HG02571 (cell line): ENCODE data around the gene ASIC2.

Source experiments
- ATAC-seq: cut with Tn5 transposase; IDR thresholded peaks from one replicate; pipeline ENCODE4 v1.9.1; 2021; ENCODE audit warnings: mild to moderate bottlenecking, moderate library complexity; ENCODE audit not compliant: unreplicated experiment

ASIC2 gene

GRCh38 chr17:33292981-33293867 lies at the start of gene ASIC2:
TSS of gene ASIC2 (minus strand) at chr17:33293295.
- no peak for ATAC-seq

DNA sequence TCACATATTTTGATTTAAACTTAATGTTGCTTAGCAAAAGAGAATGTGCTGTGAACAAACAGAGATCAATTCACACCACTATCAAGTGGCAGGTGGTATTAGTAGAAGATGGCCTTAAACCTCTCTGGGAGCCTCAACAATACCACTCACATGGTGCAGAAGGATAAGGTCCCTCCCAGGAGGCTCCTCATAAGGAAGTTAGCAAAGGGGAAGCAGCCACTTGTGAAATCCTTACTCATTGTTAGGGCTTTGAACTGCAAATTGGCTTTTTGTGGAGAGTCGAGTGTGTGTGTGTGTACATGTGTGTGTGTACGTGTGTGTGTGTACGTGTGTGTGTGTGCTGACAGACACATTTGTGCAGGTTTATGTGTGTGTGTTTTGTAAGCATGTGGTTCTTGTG lies 48.9 kb upstream of the ASIC2 start:
- no peak for ATAC-seq

- no peak for ATAC-seq
These were observed 45.1 kb upstream of the ASIC2 start for GRCh38 chr17:33338242-33338641.

DNA sequence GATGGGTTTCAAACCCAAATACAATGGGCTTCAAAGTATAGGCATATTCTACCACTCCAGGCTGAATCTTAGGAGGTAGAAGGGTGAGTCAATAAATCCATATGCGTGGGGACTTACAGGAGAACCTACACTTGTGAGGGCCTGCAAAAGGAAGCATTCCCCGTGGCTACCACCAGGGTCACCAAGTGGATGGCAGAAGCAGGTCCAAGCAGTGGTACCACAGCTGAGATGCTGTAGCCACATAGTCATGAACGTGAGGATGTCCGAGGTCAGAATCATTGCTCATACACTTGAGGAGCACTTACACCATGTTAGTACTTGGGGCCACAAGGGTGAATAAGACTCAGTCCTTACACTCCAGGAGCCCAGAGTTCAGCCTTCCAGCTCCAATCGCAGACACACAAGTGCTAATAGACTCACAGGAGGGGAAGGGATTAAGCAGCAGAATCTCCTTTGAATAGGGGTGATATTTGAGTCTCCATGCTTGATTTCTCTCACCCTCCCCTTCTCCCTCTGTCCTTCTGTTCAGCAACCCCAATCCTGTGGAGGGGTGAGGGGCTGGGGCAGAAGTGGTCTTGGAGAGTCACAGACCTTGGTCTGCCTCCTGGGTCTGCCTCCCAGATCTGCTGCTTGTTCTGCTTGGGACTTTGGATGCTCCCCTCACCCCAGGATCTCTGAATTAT lies 42.5 kb upstream of the ASIC2 start:
- no peak for ATAC-seq

GRCh38 chr17:33334703-33335102 lies 41.6 kb upstream of the ASIC2 start:
- no peak for ATAC-seq

- no peak for ATAC-seq
These were observed 37.8 kb upstream of the ASIC2 start for GRCh38 chr17:33330877-33331276.

DNA sequence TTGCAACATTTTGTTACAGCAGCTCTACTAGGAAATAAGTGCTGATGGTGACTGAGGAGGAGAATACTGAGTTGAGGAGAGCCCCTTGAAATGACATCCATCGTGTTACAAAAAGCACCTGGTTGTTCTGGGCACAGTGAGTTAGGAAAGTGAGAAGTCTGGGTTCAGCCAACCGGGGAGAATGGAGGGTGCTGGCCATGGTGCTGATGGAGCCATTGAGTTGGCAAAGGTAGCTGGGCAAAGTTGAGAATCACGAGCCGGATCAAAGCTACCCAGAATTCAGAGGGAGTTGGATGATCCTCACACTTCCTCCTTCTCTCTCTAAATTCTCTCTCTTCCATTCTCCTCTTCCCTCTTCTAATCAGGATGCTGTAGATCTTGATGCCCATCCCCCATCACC lies 35.0 kb upstream of the ASIC2 start:
- no peak for ATAC-seq

- ATAC-seq, result no peak
These were observed 31.6 kb upstream of the ASIC2 start for GRCh38 chr17:33324736-33325135.

- no peak for ATAC-seq
These were observed 29.0 kb upstream of the ASIC2 start for GRCh38 chr17:33322063-33322462.

GRCh38 chr17:33318241-33318640 lies 25.1 kb upstream of the ASIC2 start:
- ATAC-seq, result no peak

DNA sequence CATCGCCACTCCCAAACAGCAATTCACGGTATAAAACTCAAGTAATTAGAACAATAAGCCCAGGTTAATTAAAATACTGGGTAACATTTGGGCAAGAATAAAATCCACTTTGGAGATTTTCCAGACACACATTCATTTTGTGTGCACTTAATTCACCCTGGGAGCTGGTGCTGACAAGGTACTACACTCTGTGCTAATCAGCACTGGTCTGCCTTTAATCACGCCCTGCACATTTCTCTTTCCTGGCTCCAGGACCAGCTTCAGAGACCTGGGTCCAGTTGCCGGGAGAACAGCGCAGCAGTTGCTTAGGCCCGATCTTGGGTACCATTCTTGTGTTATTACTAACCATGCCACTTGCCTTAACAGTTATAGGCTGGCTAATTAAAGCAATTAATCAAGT lies 23.7 kb upstream of the ASIC2 start:
- no peak for ATAC-seq

- no peak for ATAC-seq
These were observed 17.2 kb upstream of the ASIC2 start for GRCh38 chr17:33310296-33310695.

DNA sequence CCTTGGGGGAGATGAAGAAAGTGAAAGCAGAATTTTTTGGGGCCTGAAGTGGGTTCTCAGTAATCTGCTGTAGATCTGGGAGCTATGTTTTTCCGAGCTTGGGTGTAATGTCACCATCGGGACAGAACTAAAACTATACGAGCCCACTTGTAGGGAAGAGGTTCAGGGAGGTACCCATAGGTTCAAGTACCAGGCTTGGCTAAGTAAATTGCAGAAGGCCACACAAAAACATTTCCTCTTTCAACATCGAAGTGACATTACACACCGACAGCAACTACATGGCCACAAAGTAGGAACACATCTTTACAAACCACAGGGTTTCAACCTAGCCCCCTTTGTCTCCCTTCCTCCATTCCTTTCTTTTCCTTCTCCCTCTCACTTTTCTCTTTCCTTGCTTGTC lies 10.2 kb upstream of the ASIC2 start:
- ATAC-seq, result no peak

GRCh38 chr17:33302394-33302793 lies 9.3 kb upstream of the ASIC2 start:
- no peak for ATAC-seq

DNA sequence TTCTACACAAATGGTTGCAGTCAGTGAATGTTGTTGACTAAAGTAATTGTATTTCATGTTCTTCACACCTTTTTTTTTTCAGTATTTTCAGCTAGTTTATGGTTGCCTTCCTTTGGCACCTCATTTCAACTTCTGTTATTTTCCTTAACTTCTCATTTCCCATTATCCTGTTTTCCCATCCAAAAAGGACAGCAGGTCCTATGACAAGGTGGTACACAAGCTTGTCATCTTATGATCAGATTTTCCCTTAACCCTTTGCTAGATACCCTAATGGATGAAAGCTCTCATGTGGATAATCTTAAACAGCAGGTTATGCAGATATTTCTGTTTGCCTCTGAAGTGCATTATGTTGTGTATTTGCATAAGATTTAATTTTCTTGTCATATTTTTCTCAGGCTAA lies 7.1 kb upstream of the ASIC2 start:
- ATAC-seq, result no peak

- ATAC-seq, result no peak
These were observed 6.0 kb upstream of the ASIC2 start for GRCh38 chr17:33299115-33299514.

GRCh38 chr17:33297643-33298042 lies 4.5 kb upstream of the ASIC2 start:
- no peak for ATAC-seq

DNA sequence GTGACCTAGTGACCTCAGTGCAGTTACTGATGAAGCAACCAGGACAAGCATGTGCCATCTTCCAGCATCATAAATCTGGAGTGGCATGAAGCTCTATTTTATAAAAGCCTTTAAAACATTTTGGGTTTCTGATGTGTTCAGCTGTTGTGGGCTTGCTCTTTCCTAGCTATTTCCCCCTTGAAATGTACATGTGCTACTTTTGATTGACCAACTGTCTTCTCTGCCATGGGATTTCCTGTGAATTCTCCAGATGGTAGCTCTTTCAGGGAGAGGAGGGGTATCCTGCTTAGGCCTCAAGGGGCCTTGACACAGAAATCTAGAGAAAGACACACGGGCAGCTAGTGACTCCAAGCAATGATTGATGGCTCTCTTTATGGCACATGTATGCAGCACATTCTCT lies 1.9 kb upstream of the ASIC2 start:
- ATAC-seq, result no peak

DNA sequence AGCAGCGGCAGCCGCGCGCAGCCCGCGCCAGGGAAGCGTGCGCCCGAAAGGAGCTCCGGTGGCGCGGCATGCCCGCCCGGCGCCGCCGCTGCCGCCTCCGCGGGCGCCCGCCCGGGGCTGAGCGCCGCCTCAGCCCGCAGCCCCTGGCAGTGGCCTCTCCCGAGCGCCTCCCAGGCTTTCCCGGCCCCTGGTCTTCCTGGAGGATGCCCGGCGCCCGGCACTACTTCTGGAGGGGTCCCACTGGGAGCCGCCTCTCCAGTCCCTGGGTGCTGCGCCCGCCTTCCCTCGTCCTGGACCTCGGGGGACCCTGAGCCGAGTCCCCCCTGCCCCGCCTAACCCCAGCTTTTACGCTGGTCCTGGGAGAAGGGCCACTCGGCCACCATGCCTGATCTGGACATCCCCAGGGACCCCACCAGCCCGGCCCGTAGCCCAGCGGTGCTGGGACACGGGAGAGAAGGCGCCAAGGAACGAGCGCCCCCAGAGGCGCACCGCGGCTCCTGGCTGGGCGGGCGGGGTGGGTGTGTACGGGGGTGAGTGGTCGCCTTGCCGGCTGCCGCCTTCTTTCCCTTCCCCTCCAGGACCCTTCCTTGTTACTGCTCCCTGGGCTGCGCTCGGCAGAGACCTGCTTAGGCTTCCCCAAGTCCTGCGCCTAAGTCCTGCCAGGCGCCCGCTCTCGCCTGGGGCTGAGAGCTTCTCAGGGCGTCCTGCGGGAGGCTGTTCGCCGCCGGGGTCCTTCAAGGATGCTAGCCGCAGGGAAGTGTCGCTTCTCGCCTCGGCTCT lies 704 bp downstream of the ASIC2 start:
- no peak for ATAC-seq

DNA sequence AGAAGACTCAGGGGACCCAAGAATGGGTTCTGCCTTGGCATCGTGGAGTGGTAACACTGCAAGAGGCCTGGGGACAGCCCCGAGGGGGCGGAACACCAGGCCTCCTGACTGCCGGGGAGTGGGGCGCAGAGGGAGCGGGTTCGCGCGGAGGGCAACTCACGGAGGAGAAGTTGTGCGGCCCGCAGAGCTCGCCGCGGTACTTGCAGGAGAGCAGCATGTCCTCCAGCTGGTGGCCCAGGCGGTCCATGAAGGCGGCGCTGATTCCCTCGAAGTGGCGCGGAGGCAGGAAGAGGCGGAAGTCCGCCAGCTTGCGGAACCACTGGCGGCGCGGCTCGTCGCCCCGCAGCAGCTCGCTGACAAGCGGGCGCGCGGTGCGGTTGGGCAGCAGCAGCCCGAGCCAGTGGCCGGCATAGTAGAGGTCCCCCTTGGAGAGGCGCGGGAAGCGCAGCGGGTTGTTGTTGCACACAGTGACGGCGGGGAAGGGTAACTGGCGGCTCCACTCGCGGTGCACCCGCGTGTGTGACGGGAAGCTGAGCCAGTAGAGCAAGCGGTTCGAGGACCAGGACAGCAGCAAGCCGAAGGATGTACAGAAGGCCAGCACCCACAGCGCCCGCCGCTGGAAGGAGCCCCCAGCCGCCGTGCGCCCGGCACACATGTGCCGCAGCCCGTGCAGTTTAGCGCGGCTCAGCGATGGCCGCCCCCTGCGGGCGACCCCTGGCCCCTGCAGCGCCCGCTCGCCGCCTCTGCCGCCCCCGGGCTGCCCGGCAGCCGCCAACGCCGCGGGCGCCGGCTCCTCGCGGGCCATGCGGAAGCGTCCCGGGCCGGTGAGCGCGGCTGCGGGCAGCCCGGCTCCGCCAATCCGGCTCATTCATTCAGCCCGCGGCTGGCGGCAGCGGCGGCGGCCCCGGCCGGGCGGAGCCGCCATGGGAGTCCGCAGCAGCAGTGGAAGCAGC lies 1.6 kb downstream of the ASIC2 start:
- ATAC-seq, result no peak
